Ishikawa (cell line): Measurements from ENCODE around the gene CCDC88C.

Experiments used
- CREB1 ChIP-seq: IDR thresholded peaks from 2 replicates; pipeline ENCODE4 v1.6.1; 2012; ENCODE audit warnings: low read depth
- EP300 ChIP-seq: IDR thresholded peaks from 2 replicates; pipeline ENCODE4 v1.6.1; 2012; ENCODE audit warnings: borderline replicate concordance
- FOXM1 ChIP-seq: IDR thresholded peaks from 2 replicates; pipeline ENCODE4 v1.6.1; 2012; ENCODE audit warnings: low read depth, borderline replicate concordance
- NFIC ChIP-seq: IDR thresholded peaks from 2 replicates; pipeline ENCODE4 v1.6.1; 2012
- RAD21 ChIP-seq: IDR thresholded peaks from 2 replicates; pipeline ENCODE4 v1.6.1; 2012; ENCODE audit warnings: low read depth
- TAF1 ChIP-seq: IDR thresholded peaks from 2 replicates; pipeline ENCODE4 v1.6.1; 2012; ENCODE audit warnings: low read depth, mild to moderate bottlenecking
- TEAD4 ChIP-seq: IDR thresholded peaks from 2 replicates; pipeline ENCODE4 v1.6.1; 2012
- TF ChIP-seq, protein P1 (sequence below): IDR thresholded peaks from 2 replicates; pipeline ENCODE4 v1.6.1; 2012; ENCODE audit warnings: low read depth, mild to moderate bottlenecking
- TF ChIP-seq, protein P2 (sequence below): IDR thresholded peaks from 2 replicates; pipeline ENCODE4 v1.6.1; 2012

GRCh38 chr14:91331721-91332120 is 85.9 kb downstream of the CCDC88C start:
- TF ChIP-seq TAF1 (no peak), TEAD4 (no peak), FOXM1 (no peak), RAD21 (no peak), NFIC (no peak), EP300 (no peak), CREB1 (no peak)
- TF ChIP-seq, protein P1, sequence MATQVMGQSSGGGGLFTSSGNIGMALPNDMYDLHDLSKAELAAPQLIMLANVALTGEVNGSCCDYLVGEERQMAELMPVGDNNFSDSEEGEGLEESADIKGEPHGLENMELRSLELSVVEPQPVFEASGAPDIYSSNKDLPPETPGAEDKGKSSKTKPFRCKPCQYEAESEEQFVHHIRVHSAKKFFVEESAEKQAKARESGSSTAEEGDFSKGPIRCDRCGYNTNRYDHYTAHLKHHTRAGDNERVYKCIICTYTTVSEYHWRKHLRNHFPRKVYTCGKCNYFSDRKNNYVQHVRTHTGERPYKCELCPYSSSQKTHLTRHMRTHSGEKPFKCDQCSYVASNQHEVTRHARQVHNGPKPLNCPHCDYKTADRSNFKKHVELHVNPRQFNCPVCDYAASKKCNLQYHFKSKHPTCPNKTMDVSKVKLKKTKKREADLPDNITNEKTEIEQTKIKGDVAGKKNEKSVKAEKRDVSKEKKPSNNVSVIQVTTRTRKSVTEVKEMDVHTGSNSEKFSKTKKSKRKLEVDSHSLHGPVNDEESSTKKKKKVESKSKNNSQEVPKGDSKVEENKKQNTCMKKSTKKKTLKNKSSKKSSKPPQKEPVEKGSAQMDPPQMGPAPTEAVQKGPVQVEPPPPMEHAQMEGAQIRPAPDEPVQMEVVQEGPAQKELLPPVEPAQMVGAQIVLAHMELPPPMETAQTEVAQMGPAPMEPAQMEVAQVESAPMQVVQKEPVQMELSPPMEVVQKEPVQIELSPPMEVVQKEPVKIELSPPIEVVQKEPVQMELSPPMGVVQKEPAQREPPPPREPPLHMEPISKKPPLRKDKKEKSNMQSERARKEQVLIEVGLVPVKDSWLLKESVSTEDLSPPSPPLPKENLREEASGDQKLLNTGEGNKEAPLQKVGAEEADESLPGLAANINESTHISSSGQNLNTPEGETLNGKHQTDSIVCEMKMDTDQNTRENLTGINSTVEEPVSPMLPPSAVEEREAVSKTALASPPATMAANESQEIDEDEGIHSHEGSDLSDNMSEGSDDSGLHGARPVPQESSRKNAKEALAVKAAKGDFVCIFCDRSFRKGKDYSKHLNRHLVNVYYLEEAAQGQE: no peak
- TF ChIP-seq, protein P2, sequence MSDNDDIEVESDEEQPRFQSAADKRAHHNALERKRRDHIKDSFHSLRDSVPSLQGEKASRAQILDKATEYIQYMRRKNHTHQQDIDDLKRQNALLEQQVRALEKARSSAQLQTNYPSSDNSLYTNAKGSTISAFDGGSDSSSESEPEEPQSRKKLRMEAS: no peak
